Activated naive CD4-positive, alpha-beta T cell (primary cell): ENCODE measurements around the gene TRIM71.
"Not testable (repeated sequence)": the region's sequence is repeated elsewhere in the genome, so short reads cannot be mapped to it uniquely, and the experiment has no call there.

Experiments
- DNase-seq, 4 experiments: peaks; one replicate each; lab custom pipeline; 2025; lab: John Stamatoyannopoulos, UW

Gene TRIM71

GRCh38 chr3:32890420-32891276 is 72.9 kb downstream of the TRIM71 start:
- DNase-seq, result no peak

GRCh38 chr3:32891365-32891764 is 73.6 kb downstream of the TRIM71 start:
- no peak for DNase-seq

- no peak for DNase-seq
Observed at GRCh38 chr3:32892625-32893598, 75.1 kb downstream of the TRIM71 start.

GRCh38 chr3:32894977-32895376 is 77.2 kb downstream of the TRIM71 start:
- no peak for DNase-seq

GRCh38 chr3:32895701-32896100 is 77.9 kb downstream of the TRIM71 start:
- no peak for DNase-seq

- DNase-seq, result no peak
Observed at GRCh38 chr3:32896143-32896542, 78.3 kb downstream of the TRIM71 start.

- DNase-seq, result no peak
Observed at GRCh38 chr3:32897001-32897601, 79.3 kb downstream of the TRIM71 start.

- DNase-seq, result no peak
Observed at GRCh38 chr3:32897981-32898623, 80.3 kb downstream of the TRIM71 start.

- DNase-seq, result no peak
Observed at GRCh38 chr3:32899265-32899664, 81.5 kb downstream of the TRIM71 start.

- DNase-seq, result no peak
Observed at GRCh38 chr3:32901005-32901932, 83.5 kb downstream of the TRIM71 start.

- peak in 3 of 4 experiments; percentile 1 to 4 (median 2) for DNase-seq
Observed at GRCh38 chr3:32902887-32903371, 85.1 kb downstream of the TRIM71 start.

GRCh38 chr3:32903953-32904352 is 86.2 kb downstream of the TRIM71 start:
- no peak for DNase-seq

- DNase-seq, result no peak
Observed at GRCh38 chr3:32909999-32910398, 92.2 kb downstream of the TRIM71 start.

- DNase-seq, result no peak
Observed at GRCh38 chr3:32910954-32911353, 93.2 kb downstream of the TRIM71 start.

GRCh38 chr3:32912046-32912445 is 94.2 kb downstream of the TRIM71 start:
- DNase-seq, result no peak

- DNase-seq, result no peak
Observed at GRCh38 chr3:32913790-32914446, 96.1 kb downstream of the TRIM71 start.

GRCh38 chr3:32919920-32920319 is 102.1 kb downstream of the TRIM71 start:
- no peak for DNase-seq

- no peak for DNase-seq
Observed at GRCh38 chr3:32922078-32922477, 104.3 kb downstream of the TRIM71 start.

GRCh38 chr3:32930161-32930560 is 112.4 kb downstream of the TRIM71 start:
- no peak for DNase-seq

- DNase-seq, result not testable (repeated sequence)
Observed at GRCh38 chr3:32931273-32931672, 113.5 kb downstream of the TRIM71 start.
